Gastrocnemius medialis (tissue), 4 donors: ENCODE results near the gene PTPN4. TPM values are rescaled to one million over a fixed set of nuclear protein-coding genes. Genes with fewer than 3 reads are reported as not detected.

Experiments
- ATAC-seq, 2 donors: fragments of 150-250 bp; one replicate each; pipeline ENCODE4 v1.9.1; 2016
- DNase-seq, 2 donors: peaks; one replicate each; pipeline ENCODE4 v3.0.0-alpha.2; 2019
- H3K27ac ChIP-seq, 4 donors: fragments of 200-600 bp; sonication (generic); 1 replicate in 1 of 4; 2 replicates in 3 of 4; pipeline ENCODE4 v1.5.1; 2016 to 2018; ENCODE audit warnings: mild to moderate bottlenecking in 2 of 4, moderate library complexity in 1 of 4
- H3K27me3 ChIP-seq, 3 donors: fragments of 200-600 bp; sonication (generic) in 2 of 3; 1 replicate in 1 of 3; 2 replicates in 2 of 3; pipeline versions ENCODE4 v1.5.1 to v1.6.0; 2016 to 2019; ENCODE audit warnings: mild to moderate bottlenecking in 1 of 3, moderate library complexity in 1 of 3
- H3K36me3 ChIP-seq, 2 donors: fragments of 200-600 bp; sonication (generic) in 1 of 2; one replicate each; pipeline ENCODE4 v1.5.1; 2017 to 2018
- H3K4me1 ChIP-seq, 2 donors: fragments of 200-600 bp; sonication (generic) in 1 of 2; one replicate each; pipeline ENCODE4 v1.5.1; 2016 to 2017; ENCODE audit warnings: mild to moderate bottlenecking in 2 of 2
- H3K4me3 ChIP-seq, 4 donors: fragments of 200-600 bp; sonication (generic) in 3 of 4; 1 replicate in 1 of 4; 2 replicates in 3 of 4; pipeline ENCODE4 v1.5.1; 2016 to 2019; ENCODE audit warnings: mild to moderate bottlenecking in 2 of 4
- H3K9me3 ChIP-seq, 3 donors: fragments of 200-600 bp; sonication (generic) in 2 of 3; 1 replicate in 1 of 3; 2 replicates in 2 of 3; pipeline ENCODE4 v1.5.1; 2016 to 2019
- CTCF ChIP-seq, 5 experiments: fragments of 450-650 bp in 3 of 5; fragments of 200-600 bp in 2 of 5; sonication (generic) in 2 of 5; IDR thresholded peaks in 4 of 5; conservative IDR thresholded peaks in 1 of 5; 1 replicate in 4 of 5; 2 replicates in 1 of 5; pipeline ENCODE4 v1.5.1; 2016 to 2019; ENCODE audit warnings: antibody characterized with exemption in 5 of 5, mild to moderate bottlenecking in 3 of 5, moderate library complexity in 3 of 5
- POLR2A ChIP-seq, 2 donors: fragments of 450-650 bp; IDR thresholded peaks; one replicate each; pipeline ENCODE4 v1.6.1; 2017; ENCODE audit warnings: antibody characterized with exemption in 2 of 2, mild to moderate bottlenecking in 2 of 2, moderate library complexity in 2 of 2
- in situ Hi-C, 4 donors: fragments of 200-750 bp; cut with MboI; loops; one replicate each; pipeline versions ENCODE4 v1.15.0 to v1.8.0; 2017; ENCODE audit warnings: low sequenced_read_pairs in 4 of 4
- intact Hi-C: fragments of 100-400 bp; cut with DNase I; formaldehyde crosslinking; loops from one replicate; pipeline ENCODE4 v1.15.1; 2023; ENCODE audit warnings: low total_unique reads
- total RNA-seq, 4 donors: library from RNA; depleted of rRNA; stranded (reverse); fragments of >200 nt; gene quantifications; one replicate each; pipeline versions ENCODE4 v1.1.0 to v1.2.3, GENCODE V29; 2016

PTPN4 gene
- total RNA-seq, 4 donors from 2014 or later: 12.7 to 37.8 (median 33.5) TPM

GRCh38 chr2:119713819-119714490 lies 45.8 kb upstream of the PTPN4 start:
- in situ Hi-C loops: loop anchor here in 1 of 4 donors (25.0 kb wide), 2 partner anchors 448 to 973 kb away; no protein-coding TSS in a partner anchor
- ATAC-seq: no peak

GRCh38 chr2:119715409-119716283 lies 44.1 kb upstream of the PTPN4 start:
- H3K27ac ChIP-seq: peak overlapping the region in 2 of 4 donors; percentile 13 to 70
- no peaks in the 10 kb centered on the region for H3K9me3 ChIP-seq
- H3K27me3 ChIP-seq: no peaks in the 10 kb centered on the region
- H3K36me3 ChIP-seq: no peaks in the 10 kb centered on the region
- ATAC-seq (peak; percentile 59), DNase-seq (peak in 1 of 2 donors; percentile 45)
- peak overlapping the region in 1 of 4 donors; percentile 21 for H3K4me3 ChIP-seq
- intact Hi-C loops: no loop called here
- H3K4me1 ChIP-seq: peaks cover 19 to 37% of the 10 kb centered on the region in 2 donors
- TF ChIP-seq CTCF (IDR thresholded peaks at IDR 0.05 in 4 of 5, conservative IDR thresholded peaks at IDR 0.05 in 1 of 5) (no peak), POLR2A (IDR thresholded peaks at IDR 0.05) (no peak)
- in situ Hi-C loops: loop anchor here in 1 of 4 donors (25.0 kb wide), 2 partner anchors 447 to 972 kb away; no protein-coding TSS in a partner anchor

More at GRCh38 chr2:119713819-119714490, 45.8 kb upstream of the PTPN4 start:
- H3K4me3 ChIP-seq: no peak overlapping the region
- no peaks in the 10 kb centered on the region for H3K9me3 ChIP-seq
- no peaks in the 10 kb centered on the region for H3K36me3 ChIP-seq
- no peak for TF ChIP-seq POLR2A (IDR thresholded peaks at IDR 0.05)
- no peak for TF ChIP-seq CTCF (IDR thresholded peaks at IDR 0.05 in 4 of 5, conservative IDR thresholded peaks at IDR 0.05 in 1 of 5)
- H3K27me3 ChIP-seq: no peaks in the 10 kb centered on the region
- intact Hi-C loops: no loop called here
- peak overlapping the region in 1 of 4 donors; percentile 28 for H3K27ac ChIP-seq
- DNase-seq: no peak
- H3K4me1 ChIP-seq: peaks cover 18 to 37% of the 10 kb centered on the region in 2 donors

- intact Hi-C loops (no loop called here), in situ Hi-C loops (loop anchor here in 1 of 4 donors (25.0 kb wide), 2 partner anchors 446 to 971 kb away; no protein-coding TSS in a partner anchor)
- H3K27me3 ChIP-seq: no peaks in the 10 kb centered on the region
- no peak for DNase-seq
- H3K9me3 ChIP-seq: no peaks in the 10 kb centered on the region
- peak overlapping the region in 1 of 4 donors; percentile 70 for H3K27ac ChIP-seq
- no peak for TF ChIP-seq POLR2A (IDR thresholded peaks at IDR 0.05)
- TF ChIP-seq CTCF (IDR thresholded peaks at IDR 0.05 in 4 of 5, conservative IDR thresholded peaks at IDR 0.05 in 1 of 5): no peak
- no peak overlapping the region for H3K4me3 ChIP-seq
- no peaks in the 10 kb centered on the region for H3K36me3 ChIP-seq
- ATAC-seq: no peak
- H3K4me1 ChIP-seq: peaks cover 25 to 42% of the 10 kb centered on the region in 2 donors
These were observed 43.4 kb upstream of the PTPN4 start for GRCh38 chr2:119716284-119716672.

GRCh38 chr2:119718501-119719260 lies 41.0 kb upstream of the PTPN4 start:
- H3K4me3 ChIP-seq: no peak overlapping the region
- H3K36me3 ChIP-seq: no peaks in the 10 kb centered on the region
- no peaks in the 10 kb centered on the region for H3K9me3 ChIP-seq
- H3K27ac ChIP-seq: no peak overlapping the region
- peaks cover 38 to 52% of the 10 kb centered on the region in 2 donors for H3K4me1 ChIP-seq
- no peak for DNase-seq
- in situ Hi-C loops (loop anchor here in 1 of 4 donors (25.0 kb wide), 2 partner anchors 444 to 969 kb away; no protein-coding TSS in a partner anchor), intact Hi-C loops (no loop called here)
- ATAC-seq: no peak
- TF ChIP-seq CTCF (IDR thresholded peaks at IDR 0.05 in 4 of 5, conservative IDR thresholded peaks at IDR 0.05 in 1 of 5) (no peak), POLR2A (IDR thresholded peaks at IDR 0.05) (no peak)
- H3K27me3 ChIP-seq: no peaks in the 10 kb centered on the region
